GM18502 (cell line): ENCODE results near the gene AHCY.
"Not testable (repeated sequence)": the region's sequence is repeated elsewhere in the genome, so short reads cannot be mapped to it uniquely, and the experiment has no call there.

Experiments used
- ATAC-seq: cut with Tn5 transposase; IDR thresholded peaks from one replicate; pipeline ENCODE4 v1.9.1; 2021; ENCODE audit warnings: mild to moderate bottlenecking; ENCODE audit not compliant: unreplicated experiment, poor library complexity

AHCY gene

GRCh38 chr20:34300256-34300806, 2.8 kb downstream of the AHCY start:
- ATAC-seq: no peak

GRCh38 chr20:34299556-34300255, 3.4 kb downstream of the AHCY start:
- no peak for ATAC-seq

GRCh38 chr20:34298294-34298784, 4.8 kb downstream of the AHCY start:
- not testable (repeated sequence) for ATAC-seq

GRCh38 chr20:34296468-34296867, 6.7 kb downstream of the AHCY start:
- ATAC-seq: no peak

GRCh38 chr20:34295284-34295683, 7.9 kb downstream of the AHCY start:
- ATAC-seq: no peak

GRCh38 chr20:34294563-34294962, 8.6 kb downstream of the AHCY start:
- no peak for ATAC-seq

GRCh38 chr20:34293589-34293988, 9.6 kb downstream of the AHCY start:
- no peak for ATAC-seq

- no peak for ATAC-seq
Observed at GRCh38 chr20:34293119-34293518, 10.0 kb downstream of the AHCY start.

GRCh38 chr20:34292496-34292895, 10.7 kb downstream of the AHCY start:
- ATAC-seq: no peak

- no peak for ATAC-seq
Observed at GRCh38 chr20:34290471-34290870, 12.7 kb downstream of the AHCY start.

GRCh38 chr20:34287500-34287899, 15.7 kb downstream of the AHCY start:
- not testable (repeated sequence) for ATAC-seq

- no peak for ATAC-seq
Observed at GRCh38 chr20:34285450-34285849, 17.7 kb downstream of the AHCY start.

GRCh38 chr20:34283844-34284243, 19.3 kb downstream of the AHCY start:
- no peak for ATAC-seq

- ATAC-seq: no peak
Observed at GRCh38 chr20:34282041-34282440, 21.1 kb downstream of the AHCY start.

- no peak for ATAC-seq
Observed at GRCh38 chr20:34281177-34281576, 22.0 kb downstream of the AHCY start.

- no peak for ATAC-seq
Observed at GRCh38 chr20:34274694-34275093, 28.5 kb downstream of the AHCY start.

- no peak for ATAC-seq
Observed at GRCh38 chr20:34271956-34272355, 31.2 kb downstream of the AHCY start.

GRCh38 chr20:34269996-34270627, 33.0 kb downstream of the AHCY start:
- no peak for ATAC-seq

GRCh38 chr20:34268851-34269636, 34.1 kb downstream of the AHCY start:
- ATAC-seq: no peak

GRCh38 chr20:34268145-34268544, 35.0 kb downstream of the AHCY start:
- no peak for ATAC-seq

- ATAC-seq: no peak
Observed at GRCh38 chr20:34264141-34264540, 39.0 kb downstream of the AHCY start.
